ENCODE results near the gene CASZ1. TPM values are rescaled to one million over a fixed set of nuclear protein-coding genes. Genes with fewer than 3 reads are reported as not detected.

CASZ1 gene
- total RNA-seq, 1 experiment from 2014 or later, result 27.8 TPM

DNA sequence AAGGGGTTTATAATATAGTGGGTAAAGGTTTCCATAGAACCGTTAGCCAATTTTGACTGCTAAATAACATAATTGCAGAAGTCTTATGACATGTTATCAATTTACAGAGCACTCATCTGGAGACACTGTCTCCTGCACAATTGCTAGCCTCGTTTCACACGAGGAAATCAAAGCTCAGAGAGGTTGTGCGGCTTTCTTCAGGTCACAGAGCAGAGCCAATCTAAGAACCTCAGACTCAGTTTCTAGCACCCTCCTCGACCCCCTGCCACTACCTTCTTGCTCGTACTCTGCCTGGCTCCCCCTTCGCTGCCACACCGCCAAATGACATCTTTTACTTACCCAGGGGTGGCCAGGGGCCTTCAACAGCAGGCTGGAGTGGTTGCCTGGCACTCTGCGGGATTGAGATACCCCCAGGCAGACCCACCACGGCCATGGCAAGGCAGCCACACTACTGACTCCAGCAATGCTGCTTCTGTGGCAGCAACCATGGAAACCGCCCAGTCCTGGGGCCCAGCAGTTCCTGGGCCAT lies 16.0 kb upstream of the CASZ1 start:
- no peak overlapping the region for H3K4me3 ChIP-seq (ENCODE audit: low read depth in 2 of 2, low read length in 2 of 2)
- CTCF ChIA-PET, result no interaction called here
- no peak overlapping the region for H3K27ac ChIP-seq (ENCODE audit: low read length)
- in situ Hi-C loops (cut with HindIII; ENCODE audit: low pct_unique_long_range_greater_than_20kb, low sequenced_read_pairs) (no loop called here), intact Hi-C loops (cut with micrococcal nuclease; ENCODE audit: unreplicated experiment) (no loop called here)
- no TSS peak for BruUV-seq (replicated peaks)
- no peak for DNase-seq (ENCODE audit: low read depth, low spot score)
- POLR2A ChIA-PET, result no interaction called here
- TF ChIP-seq SIN3A (IDR thresholded peaks at IDR 0.05; ENCODE audit: borderline replicate concordance, insufficient read depth, low read depth, low read length) (no peak), TCF7L2 (IDR thresholded peaks at IDR 0.05; ENCODE audit: low read depth, low read length) (no peak)
- TF ChIP-seq, protein P1, sequence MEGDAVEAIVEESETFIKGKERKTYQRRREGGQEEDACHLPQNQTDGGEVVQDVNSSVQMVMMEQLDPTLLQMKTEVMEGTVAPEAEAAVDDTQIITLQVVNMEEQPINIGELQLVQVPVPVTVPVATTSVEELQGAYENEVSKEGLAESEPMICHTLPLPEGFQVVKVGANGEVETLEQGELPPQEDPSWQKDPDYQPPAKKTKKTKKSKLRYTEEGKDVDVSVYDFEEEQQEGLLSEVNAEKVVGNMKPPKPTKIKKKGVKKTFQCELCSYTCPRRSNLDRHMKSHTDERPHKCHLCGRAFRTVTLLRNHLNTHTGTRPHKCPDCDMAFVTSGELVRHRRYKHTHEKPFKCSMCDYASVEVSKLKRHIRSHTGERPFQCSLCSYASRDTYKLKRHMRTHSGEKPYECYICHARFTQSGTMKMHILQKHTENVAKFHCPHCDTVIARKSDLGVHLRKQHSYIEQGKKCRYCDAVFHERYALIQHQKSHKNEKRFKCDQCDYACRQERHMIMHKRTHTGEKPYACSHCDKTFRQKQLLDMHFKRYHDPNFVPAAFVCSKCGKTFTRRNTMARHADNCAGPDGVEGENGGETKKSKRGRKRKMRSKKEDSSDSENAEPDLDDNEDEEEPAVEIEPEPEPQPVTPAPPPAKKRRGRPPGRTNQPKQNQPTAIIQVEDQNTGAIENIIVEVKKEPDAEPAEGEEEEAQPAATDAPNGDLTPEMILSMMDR (IDR thresholded peaks at IDR 0.05), result no peak
- no peaks in the 10 kb centered on the region for H3K4me1 ChIP-seq (ENCODE audit: control insufficient read depth, insufficient read depth, low read length)
- no peak for ATAC-seq
- H3K36me3 ChIP-seq (ENCODE audit: control insufficient read depth, insufficient read depth, low read length), result no peaks in the 10 kb centered on the region
- no peaks in the 10 kb centered on the region for H3K27me3 ChIP-seq (ENCODE audit: control insufficient read depth, insufficient read depth, low read length)
- no peaks in the 10 kb centered on the region for H3K9me3 ChIP-seq (ENCODE audit: control insufficient read depth, insufficient read depth, low read depth, low read length)

DNA sequence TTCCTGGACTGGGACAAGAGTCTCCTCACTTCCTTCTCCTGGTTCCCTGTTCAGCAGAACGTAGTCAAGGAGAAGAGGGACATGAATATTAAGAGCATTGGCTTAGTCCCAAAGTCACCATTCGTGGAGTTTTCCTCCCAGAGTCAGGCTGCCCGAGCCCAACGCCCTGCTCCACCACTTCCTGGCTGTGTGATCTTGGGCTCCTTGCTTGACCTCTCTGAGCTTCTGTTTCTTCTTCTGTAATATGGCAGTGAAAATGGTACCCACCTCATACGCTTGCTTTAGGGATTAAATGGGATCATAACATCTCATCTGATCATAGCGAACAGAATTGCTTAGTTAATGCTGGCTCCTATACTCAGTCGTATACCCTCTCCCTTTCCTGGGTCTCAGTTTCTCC lies 12.0 kb upstream of the CASZ1 start:
- no TSS peak for BruUV-seq (replicated peaks)
- Histone ChIP-seq H3K27ac (ENCODE audit: low read length) (no peak overlapping the region), H3K36me3 (ENCODE audit: control insufficient read depth, insufficient read depth, low read length) (no peaks in the 10 kb centered on the region), H3K4me3 (ENCODE audit: low read depth in 2 of 2, low read length in 2 of 2) (no peak overlapping the region), H3K4me1 (ENCODE audit: control insufficient read depth, insufficient read depth, low read length) (peaks cover 11% of the 10 kb centered on the region), H3K27me3 (ENCODE audit: control insufficient read depth, insufficient read depth, low read length) (no peaks in the 10 kb centered on the region), H3K9me3 (ENCODE audit: control insufficient read depth, insufficient read depth, low read depth, low read length) (no peaks in the 10 kb centered on the region)
- intact Hi-C loops (cut with micrococcal nuclease; ENCODE audit: unreplicated experiment) (no loop called here), in situ Hi-C loops (cut with HindIII; ENCODE audit: low pct_unique_long_range_greater_than_20kb, low sequenced_read_pairs) (no loop called here)
- CTCF ChIA-PET, result interaction anchor here (0.6 kb wide), 1 partner anchor 104 kb away, joined by 3 read pairs; no protein-coding TSS in a partner anchor
- ATAC-seq (no peak), DNase-seq (ENCODE audit: low read depth, low spot score) (no peak)
- POLR2A ChIA-PET, result no interaction called here
- TF ChIP-seq TCF7L2 (IDR thresholded peaks at IDR 0.05; ENCODE audit: low read depth, low read length) (no peak), POLR2AphosphoS5 (IDR thresholded peaks at IDR 0.05; ENCODE audit: low read depth, low read length) (no peak), SIN3A (IDR thresholded peaks at IDR 0.05; ENCODE audit: borderline replicate concordance, insufficient read depth, low read depth, low read length) (no peak)
- TF ChIP-seq, protein P1 (IDR thresholded peaks at IDR 0.05), result no peak
- TF ChIP-seq, protein P2, sequence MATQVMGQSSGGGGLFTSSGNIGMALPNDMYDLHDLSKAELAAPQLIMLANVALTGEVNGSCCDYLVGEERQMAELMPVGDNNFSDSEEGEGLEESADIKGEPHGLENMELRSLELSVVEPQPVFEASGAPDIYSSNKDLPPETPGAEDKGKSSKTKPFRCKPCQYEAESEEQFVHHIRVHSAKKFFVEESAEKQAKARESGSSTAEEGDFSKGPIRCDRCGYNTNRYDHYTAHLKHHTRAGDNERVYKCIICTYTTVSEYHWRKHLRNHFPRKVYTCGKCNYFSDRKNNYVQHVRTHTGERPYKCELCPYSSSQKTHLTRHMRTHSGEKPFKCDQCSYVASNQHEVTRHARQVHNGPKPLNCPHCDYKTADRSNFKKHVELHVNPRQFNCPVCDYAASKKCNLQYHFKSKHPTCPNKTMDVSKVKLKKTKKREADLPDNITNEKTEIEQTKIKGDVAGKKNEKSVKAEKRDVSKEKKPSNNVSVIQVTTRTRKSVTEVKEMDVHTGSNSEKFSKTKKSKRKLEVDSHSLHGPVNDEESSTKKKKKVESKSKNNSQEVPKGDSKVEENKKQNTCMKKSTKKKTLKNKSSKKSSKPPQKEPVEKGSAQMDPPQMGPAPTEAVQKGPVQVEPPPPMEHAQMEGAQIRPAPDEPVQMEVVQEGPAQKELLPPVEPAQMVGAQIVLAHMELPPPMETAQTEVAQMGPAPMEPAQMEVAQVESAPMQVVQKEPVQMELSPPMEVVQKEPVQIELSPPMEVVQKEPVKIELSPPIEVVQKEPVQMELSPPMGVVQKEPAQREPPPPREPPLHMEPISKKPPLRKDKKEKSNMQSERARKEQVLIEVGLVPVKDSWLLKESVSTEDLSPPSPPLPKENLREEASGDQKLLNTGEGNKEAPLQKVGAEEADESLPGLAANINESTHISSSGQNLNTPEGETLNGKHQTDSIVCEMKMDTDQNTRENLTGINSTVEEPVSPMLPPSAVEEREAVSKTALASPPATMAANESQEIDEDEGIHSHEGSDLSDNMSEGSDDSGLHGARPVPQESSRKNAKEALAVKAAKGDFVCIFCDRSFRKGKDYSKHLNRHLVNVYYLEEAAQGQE (IDR thresholded peaks at IDR 0.05; ENCODE audit: insufficient read depth in 1 of 2, low read depth in 2 of 2, low read length in 1 of 2), result no peak

Measured in Panc1 (cell line).